IPS DF 6.9 (cell line): ENCODE measurements around the gene INTS1.

Experiments used
- DNase-seq: peaks from one replicate; pipeline ENCODE4 v3.0.0-alpha.2; 2013; ENCODE audit warnings: low read depth, low spot score
- H3K27ac ChIP-seq: one replicate; pipeline ENCODE4 v1.5.1; 2013; ENCODE audit warnings: low read length, control low read depth
- H3K27me3 ChIP-seq: 2 replicates; pipeline ENCODE4 v1.6.1; 2013; ENCODE audit warnings: mild to moderate bottlenecking, low read length; ENCODE audit not compliant: control insufficient read depth, insufficient read depth
- H3K36me3 ChIP-seq: 2 replicates; pipeline ENCODE4 v1.6.1; 2013; ENCODE audit warnings: low read length; ENCODE audit not compliant: control insufficient read depth, insufficient read depth
- H3K4me1 ChIP-seq: 2 replicates; pipeline ENCODE4 v1.6.1; 2013; ENCODE audit warnings: low read length; ENCODE audit not compliant: control insufficient read depth, insufficient read depth
- H3K4me3 ChIP-seq: 2 replicates; pipeline ENCODE4 v1.5.1; 2013; ENCODE audit warnings: mild to moderate bottlenecking, low read length
- H3K9me3 ChIP-seq: 2 replicates; pipeline ENCODE4 v1.6.1; 2013; ENCODE audit warnings: low read length, inconsistent platforms; ENCODE audit not compliant: control insufficient read depth, insufficient read depth
- WGBS: extraction: QIAGEN DNeasy Blood & Tissue Kit; methylation state at CpG from one replicate; pipeline ENCODE4 v1.1.7; 2013; ENCODE audit warnings: mixed read lengths, missing lambda C conversion rate; ENCODE audit not compliant: insufficient read length, insufficient coverage; 5-methylcytosine and 5-hydroxymethylcytosine counted together

INTS1 gene

DNA sequence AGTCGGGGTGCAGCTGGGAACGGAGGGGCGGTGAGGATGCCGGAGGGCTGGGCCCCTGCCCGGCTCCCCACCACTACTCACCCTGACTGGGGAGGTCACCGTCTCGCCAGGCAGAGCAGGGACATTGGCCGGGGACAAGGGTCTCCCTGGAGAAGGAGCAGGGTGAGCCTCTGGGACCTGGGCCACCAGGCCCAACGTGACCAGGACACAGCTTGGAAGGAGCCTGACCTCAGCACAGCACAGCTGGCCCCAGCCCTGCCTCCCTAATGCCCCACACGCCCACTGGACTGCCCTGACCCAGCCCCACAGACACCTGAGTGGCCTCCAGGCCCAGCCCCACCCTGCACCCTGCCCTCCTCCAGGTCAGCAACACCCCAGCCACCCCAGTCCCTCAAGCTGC is 66.0 kb downstream of the INTS1 start:
- WGBS: no CpG with 5 or more reads among the region's 10 CpGs
- no peak overlapping the region for H3K4me3 ChIP-seq
- H3K27me3 ChIP-seq: no peaks in the 10 kb centered on the region
- no peaks in the 10 kb centered on the region; the same call in 1 of the 2 replicates for H3K36me3 ChIP-seq
- no peak for DNase-seq
- no peak overlapping the region for H3K27ac ChIP-seq
- H3K4me1 ChIP-seq: no peaks in the 10 kb centered on the region
- H3K9me3 ChIP-seq: no peaks in the 10 kb centered on the region

DNA sequence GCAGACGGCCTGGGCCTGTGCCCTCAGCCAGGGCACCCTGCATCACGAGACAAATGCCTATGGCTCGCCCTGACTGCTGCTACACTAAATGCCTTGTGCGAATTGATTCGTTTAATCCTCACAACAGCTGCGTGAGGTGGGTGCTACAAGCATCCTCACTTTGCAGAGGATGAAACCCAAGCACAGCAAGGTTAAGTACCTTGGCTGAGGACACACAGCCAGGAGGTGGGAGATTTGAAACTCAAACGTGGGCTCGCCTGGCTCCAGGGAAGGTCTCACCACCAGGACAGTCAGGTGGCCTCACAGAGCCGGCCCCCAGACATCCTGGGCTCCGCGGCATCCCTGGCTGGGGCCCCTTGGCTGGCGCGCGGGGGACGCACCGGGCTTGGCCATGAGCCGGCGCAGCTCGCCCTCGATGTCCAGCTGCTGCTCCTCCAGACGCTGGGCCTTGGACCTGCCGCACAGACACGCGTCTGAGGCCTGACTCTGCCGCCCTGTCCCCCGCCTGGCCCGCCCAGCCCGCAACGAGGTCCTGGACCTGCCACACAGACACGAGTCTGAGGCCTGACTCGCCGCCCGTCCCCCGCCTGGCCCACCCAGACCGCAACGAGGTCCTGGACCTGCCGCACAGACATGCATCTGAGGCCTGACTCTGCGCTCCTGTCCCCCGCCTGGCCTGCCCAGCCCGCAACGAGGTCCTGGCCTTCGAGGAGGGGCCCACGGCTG is 66.9 kb downstream of the INTS1 start:
- no peaks in the 10 kb centered on the region for H3K9me3 ChIP-seq
- H3K4me3 ChIP-seq: no peak overlapping the region
- no CpG with 5 or more reads among the region's 43 CpGs for WGBS
- DNase-seq: no peak
- no peaks in the 10 kb centered on the region for H3K27me3 ChIP-seq
- no peaks in the 10 kb centered on the region for H3K4me1 ChIP-seq
- H3K36me3 ChIP-seq: no peaks in the 10 kb centered on the region; the same call in 1 of the 2 replicates
- H3K27ac ChIP-seq: no peak overlapping the region

DNA sequence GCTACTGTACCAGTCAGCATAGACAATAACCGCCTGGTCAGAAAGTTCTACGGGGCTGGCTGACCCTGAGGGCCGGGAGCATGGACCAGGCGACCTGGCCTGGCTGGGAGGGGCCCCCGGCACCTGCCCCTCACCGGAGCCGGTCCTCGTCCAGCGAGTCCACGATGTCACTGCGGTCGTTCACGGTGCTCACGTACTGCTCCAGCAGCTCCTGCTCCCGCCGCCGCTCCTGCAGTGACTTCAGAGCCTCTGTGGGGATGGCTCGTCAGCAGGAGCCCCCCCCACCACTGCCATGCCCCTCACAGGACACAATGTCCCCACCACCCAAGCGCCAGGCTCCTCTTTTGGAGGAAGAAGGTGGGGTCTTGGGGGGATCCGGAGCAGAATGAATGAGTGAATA is 67.6 kb downstream of the INTS1 start:
- no CpG with 5 or more reads among the region's 20 CpGs for WGBS
- H3K4me1 ChIP-seq: no peaks in the 10 kb centered on the region
- no peak overlapping the region for H3K27ac ChIP-seq
- no peaks in the 10 kb centered on the region for H3K9me3 ChIP-seq
- no peak overlapping the region for H3K4me3 ChIP-seq
- H3K27me3 ChIP-seq: no peaks in the 10 kb centered on the region
- H3K36me3 ChIP-seq: no peaks in the 10 kb centered on the region; the same call in 1 of the 2 replicates
- no peak for DNase-seq

DNA sequence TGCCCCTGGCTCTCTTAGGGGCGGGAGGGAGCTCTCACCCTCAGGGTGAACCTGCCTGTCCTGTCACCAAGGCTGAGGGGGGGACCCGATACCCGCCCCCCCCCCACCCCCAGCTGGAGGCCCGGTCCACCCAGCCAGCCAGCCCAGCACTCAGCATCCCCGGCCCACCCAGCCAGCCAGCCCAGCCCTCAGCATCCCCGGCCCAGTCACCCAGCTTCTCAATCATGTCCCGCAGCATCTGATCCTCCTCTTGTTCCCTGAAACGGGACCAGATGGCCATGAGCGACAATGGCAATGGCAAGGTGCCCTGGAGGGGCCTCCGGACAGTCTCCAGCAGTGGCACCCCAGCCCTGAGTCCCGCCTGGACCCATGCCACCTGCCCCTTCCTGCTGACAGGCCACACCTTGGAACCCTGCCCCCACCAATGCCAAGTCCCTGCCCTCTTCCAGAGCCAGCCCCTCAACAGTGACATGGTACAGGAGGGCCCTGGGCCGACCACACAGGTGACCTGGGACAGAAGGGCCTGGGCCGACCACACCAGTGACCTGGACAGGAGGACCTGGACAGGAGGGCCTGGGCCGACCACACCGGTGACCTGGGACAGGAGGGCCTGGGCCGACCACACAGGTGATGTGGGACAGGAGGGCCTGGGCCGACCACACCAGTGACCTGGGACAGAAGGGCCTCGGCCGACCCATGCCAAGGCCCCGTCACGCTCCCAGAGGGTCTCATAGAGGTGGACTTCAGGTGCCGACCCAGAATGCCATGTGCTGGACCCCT is 69.1 kb downstream of the INTS1 start:
- H3K9me3 ChIP-seq: no peaks in the 10 kb centered on the region
- no peak for DNase-seq
- H3K4me3 ChIP-seq: no peak overlapping the region
- H3K4me1 ChIP-seq: no peaks in the 10 kb centered on the region
- H3K36me3 ChIP-seq: no peaks in the 10 kb centered on the region; the same call in 1 of the 2 replicates
- no CpG with 5 or more reads among the region's 22 CpGs for WGBS
- H3K27me3 ChIP-seq: no peaks in the 10 kb centered on the region
- H3K27ac ChIP-seq: no peak overlapping the region

DNA sequence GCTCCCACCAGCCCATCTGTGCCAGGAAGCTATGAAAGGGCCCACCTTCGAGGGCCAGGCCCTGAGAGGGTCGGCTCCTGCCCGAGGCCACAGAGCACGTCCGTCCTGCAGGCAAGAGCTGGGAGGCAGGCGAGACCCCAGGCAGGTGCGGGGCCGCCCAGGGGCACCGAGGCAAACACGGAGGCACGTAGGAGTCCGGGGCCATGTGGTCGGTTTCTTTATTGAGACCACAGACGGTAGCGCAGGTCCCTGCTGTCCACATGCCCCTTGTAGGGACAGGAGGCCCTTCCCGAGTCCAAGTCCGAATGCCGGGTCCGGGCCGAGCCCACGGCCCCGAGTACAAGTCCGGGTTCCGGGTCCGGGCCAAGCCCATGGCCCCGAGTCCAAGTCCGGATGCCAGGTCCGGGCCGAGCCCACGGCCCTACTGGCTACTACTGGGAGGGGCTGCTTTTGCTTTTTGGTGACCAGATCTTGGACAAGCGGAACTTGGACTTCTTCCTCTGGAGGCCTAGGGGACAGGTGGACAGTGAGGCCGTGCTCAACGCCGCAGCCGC is 69.9 kb downstream of the INTS1 start:
- Histone ChIP-seq H3K36me3 (no peaks in the 10 kb centered on the region; the same call in 1 of the 2 replicates), H3K27ac (no peak overlapping the region), H3K9me3 (no peaks in the 10 kb centered on the region), H3K4me3 (no peak overlapping the region), H3K4me1 (peaks cover 1% of the 10 kb centered on the region; the same call in 1 of the 2 replicates), H3K27me3 (no peaks in the 10 kb centered on the region)
- WGBS: no CpG with 5 or more reads among the region's 35 CpGs
- no peak for DNase-seq

DNA sequence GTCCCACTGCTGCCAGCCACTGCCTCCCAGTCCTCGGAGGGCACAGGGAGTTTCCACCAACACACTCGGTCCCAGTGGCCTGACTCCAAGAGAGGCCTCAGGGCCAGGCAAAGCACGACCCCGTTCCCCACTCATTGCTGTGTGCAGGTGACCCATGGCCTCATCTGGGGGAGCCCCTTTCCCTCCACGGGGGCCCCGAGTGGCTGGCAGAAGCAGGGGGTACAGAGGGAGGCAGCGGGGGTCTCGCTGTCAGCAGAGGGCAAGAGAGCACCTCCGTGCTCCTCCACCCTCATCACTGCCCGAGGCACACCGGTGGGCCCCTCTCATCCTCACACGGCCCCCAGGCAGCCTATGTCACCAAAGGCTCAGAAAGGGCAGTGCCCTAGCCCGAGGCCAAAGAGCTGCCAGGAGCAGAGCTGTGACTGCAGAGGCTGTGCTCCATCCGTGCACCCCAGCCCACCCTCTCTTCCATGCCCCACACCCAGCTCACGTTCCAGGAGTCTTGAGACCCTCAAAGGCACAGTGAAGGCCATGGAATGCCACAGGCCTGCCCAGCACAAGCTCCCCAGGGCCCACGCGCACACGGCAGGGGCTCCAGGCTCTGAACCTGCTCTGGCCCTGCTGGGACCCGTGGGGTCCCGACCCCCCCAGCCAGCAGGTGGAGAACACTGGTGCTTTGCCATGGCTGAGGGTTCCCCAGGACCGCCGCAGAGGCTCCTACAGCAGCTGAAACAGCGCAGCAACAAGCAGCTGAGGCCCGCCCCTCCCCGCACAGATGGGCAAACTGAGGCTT is 70.9 kb downstream of the INTS1 start:
- no CpG with 5 or more reads among the region's 25 CpGs for WGBS
- Histone ChIP-seq H3K4me1 (peaks cover 1% of the 10 kb centered on the region; the same call in 1 of the 2 replicates), H3K27me3 (no peaks in the 10 kb centered on the region), H3K9me3 (no peaks in the 10 kb centered on the region), H3K27ac (no peak overlapping the region), H3K4me3 (no peak overlapping the region), H3K36me3 (no peaks in the 10 kb centered on the region; the same call in 1 of the 2 replicates)
- DNase-seq: no peak

DNA sequence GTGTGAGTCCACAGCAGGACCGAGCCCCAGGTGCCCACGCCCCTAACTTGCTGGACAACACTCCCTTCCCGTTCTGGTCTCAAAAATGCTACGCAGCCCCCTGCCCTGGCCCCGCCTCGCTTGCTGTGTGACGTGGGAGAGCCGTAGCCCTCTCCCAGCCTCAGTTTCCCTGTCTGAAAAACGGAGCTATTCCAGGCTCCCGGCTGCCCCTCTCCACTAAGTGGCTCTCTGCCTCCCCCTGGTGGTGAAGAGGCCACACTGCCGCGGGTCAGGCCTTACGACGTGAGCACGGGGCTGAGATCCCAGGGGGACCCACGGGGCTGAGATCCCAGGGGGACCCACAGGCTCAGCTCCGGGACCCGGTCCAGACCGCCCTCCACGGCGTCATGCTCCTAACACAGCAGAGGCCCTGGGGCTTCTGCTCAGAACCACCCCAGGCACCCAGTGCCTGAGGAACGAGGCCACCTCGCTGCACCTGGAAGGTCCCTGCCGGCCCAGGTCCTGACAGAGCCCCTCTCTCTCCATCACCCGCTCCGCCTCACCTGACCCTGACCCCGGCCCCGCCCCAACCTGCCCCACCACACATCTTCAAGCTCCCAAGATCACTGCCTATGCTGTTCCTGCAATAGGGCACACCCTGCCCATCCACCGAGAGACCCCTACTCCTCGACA is 71.6 kb downstream of the INTS1 start:
- no peak for DNase-seq
- WGBS: no CpG with 5 or more reads among the region's 30 CpGs
- no peaks in the 10 kb centered on the region for H3K27me3 ChIP-seq

DNA sequence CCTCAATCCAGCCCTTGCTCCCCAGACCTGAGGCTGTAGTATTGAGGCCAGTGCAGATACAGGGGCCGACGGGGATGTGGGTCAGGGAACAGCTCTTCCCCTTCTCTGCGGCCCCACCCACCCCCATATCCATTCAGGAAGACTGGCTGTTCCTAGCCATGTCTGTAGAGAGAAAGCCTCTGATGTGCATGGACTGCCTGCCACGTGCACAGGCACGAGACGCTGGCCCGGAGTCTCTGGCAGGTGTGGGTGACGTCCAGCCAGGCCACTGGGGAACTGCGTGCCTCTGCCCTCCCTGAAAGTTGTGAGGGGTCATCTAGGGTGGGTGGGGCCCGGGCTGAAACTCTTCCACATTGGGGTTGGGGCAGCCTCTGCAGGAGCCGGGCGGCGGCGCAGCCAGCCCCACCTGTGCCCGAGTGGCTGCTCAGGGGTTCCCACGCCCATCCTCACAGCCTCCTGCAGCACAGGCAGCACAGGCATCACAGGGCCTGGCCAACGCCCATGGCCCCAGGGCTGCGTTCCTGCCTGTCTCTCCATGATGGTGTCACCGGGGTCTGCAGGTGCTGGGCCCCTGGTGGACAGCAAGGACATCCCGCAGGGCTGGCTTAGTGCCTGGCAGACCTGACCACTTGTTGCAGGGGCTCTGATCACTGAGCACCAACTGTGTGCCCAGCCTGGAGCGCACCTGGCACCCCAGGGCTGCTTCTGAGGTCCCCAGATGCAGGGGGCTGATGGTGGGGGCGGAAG is 72.4 kb downstream of the INTS1 start:
- WGBS: no CpG with 5 or more reads among the region's 22 CpGs
- no peak overlapping the region for H3K4me3 ChIP-seq
- H3K27ac ChIP-seq: no peak overlapping the region
- H3K36me3 ChIP-seq: no peaks in the 10 kb centered on the region; the same call in 1 of the 2 replicates
- no peak for DNase-seq
- no peaks in the 10 kb centered on the region for H3K9me3 ChIP-seq
- peaks cover 1% of the 10 kb centered on the region; the same call in 1 of the 2 replicates for H3K4me1 ChIP-seq
- H3K27me3 ChIP-seq: no peaks in the 10 kb centered on the region

More for the DNA sequence above, 71.6 kb downstream of the INTS1 start:
- H3K4me1 ChIP-seq: peaks cover 1% of the 10 kb centered on the region; the same call in 1 of the 2 replicates
- no peaks in the 10 kb centered on the region; the same call in 1 of the 2 replicates for H3K36me3 ChIP-seq
- no peak overlapping the region for H3K27ac ChIP-seq
- H3K4me3 ChIP-seq: no peak overlapping the region
- no peaks in the 10 kb centered on the region for H3K9me3 ChIP-seq

DNA sequence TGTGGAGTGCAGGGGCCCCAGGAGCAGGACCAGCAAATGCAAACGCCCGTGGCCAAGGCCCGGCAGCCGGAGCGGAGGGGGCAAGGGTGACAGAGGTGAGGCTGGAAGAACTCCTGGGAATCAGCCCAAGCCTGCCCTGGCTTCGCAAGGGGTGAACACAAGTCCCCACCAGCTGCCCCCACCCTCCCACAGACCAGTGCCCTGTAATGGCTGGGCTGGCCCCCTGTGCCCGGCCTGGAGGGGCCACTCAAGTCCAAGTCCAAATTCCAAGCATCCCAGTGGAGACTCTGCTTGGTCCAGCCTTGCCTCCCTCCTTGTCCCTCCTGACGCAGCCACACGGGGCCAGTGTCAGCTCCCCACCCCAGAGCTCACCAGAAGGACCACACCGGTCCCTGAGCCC is 73.0 kb downstream of the INTS1 start:
- H3K27ac ChIP-seq: no peak overlapping the region
- H3K9me3 ChIP-seq: no peaks in the 10 kb centered on the region
- H3K36me3 ChIP-seq: no peaks in the 10 kb centered on the region; the same call in 1 of the 2 replicates
- H3K27me3 ChIP-seq: no peaks in the 10 kb centered on the region
- DNase-seq: no peak
- H3K4me1 ChIP-seq: peaks cover 1% of the 10 kb centered on the region; the same call in 1 of the 2 replicates
- H3K4me3 ChIP-seq: no peak overlapping the region
- no CpG with 5 or more reads among the region's 10 CpGs for WGBS
